ENCODE results near the gene CDPF1. TPM values are rescaled to one million over a fixed set of nuclear protein-coding genes. Genes with fewer than 3 reads are reported as not detected.

The CDPF1 gene
- total and polyA plus RNA-seq, 2 experiments from 2014 or later, result 10.1 to 14.5 TPM

DNA sequence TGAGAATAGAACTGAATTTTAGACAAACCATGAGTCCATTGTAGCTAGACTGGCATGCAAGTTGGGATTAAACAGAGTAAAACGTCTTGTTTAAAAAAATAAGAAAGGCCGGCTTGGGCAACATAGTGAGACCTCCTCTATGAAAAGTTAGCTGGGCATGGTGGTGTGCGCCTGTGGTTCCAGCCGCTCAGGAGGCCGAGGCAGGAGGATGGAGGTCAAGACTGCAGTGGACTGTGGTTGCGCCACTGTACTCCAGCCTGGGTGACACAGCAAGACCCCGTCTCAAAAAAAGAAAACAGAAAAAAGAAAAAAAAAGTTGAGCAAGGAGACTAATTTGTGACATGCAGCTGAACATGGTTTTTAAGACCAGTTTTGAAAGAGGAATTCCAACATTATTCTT is 23.5 kb downstream of the CDPF1 start:
- peaks cover 12% of the 10 kb centered on the region for H3K27me3 Mint-ChIP-seq (ENCODE audit: insufficient read depth, low read depth, poor library complexity)
- Histone ChIP-seq H3K36me3 (ENCODE audit: insufficient read depth) (no peaks in the 10 kb centered on the region), H3K79me2 (replicated peaks; ENCODE audit: insufficient read depth) (no peaks in the 10 kb centered on the region), H3K4me3 (no peak overlapping the region), H2AFZ (no peak overlapping the region), H3K4me1 (ENCODE audit: insufficient read depth) (no peaks in the 10 kb centered on the region), H3K9me2 (ENCODE audit: insufficient read depth) (no peaks in the 10 kb centered on the region), H3K4me2 (no peak overlapping the region), H3F3A (replicated peaks; ENCODE audit: low read depth) (peaks cover 10% of the 10 kb centered on the region; the same call in 1 of the 2 replicates), H3K27me3 (ENCODE audit: insufficient read depth) (no peaks in the 10 kb centered on the region), H3K27ac (ENCODE audit: low read depth) (no peak overlapping the region), H4K20me1 (replicated peaks; ENCODE audit: insufficient read depth) (no peaks in the 10 kb centered on the region)
- no peaks in the 10 kb centered on the region for H3K36me3 Mint-ChIP-seq (ENCODE audit: low read depth)
- DNase-seq (ENCODE audit: low spot score), result no peak
- no peak overlapping the region for H3K27ac Mint-ChIP-seq
- H3K4me1 Mint-ChIP-seq, result peaks cover 10% of the 10 kb centered on the region
- TF ChIP-seq, protein P1, sequence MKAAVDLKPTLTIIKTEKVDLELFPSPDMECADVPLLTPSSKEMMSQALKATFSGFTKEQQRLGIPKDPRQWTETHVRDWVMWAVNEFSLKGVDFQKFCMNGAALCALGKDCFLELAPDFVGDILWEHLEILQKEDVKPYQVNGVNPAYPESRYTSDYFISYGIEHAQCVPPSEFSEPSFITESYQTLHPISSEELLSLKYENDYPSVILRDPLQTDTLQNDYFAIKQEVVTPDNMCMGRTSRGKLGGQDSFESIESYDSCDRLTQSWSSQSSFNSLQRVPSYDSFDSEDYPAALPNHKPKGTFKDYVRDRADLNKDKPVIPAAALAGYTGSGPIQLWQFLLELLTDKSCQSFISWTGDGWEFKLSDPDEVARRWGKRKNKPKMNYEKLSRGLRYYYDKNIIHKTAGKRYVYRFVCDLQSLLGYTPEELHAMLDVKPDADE (IDR thresholded peaks at IDR 0.05), result no peak
- H3K9me3 Mint-ChIP-seq, result no peaks in the 10 kb centered on the region; the same call in 2 of the 3 replicates
- ATAC-seq, result no peak
- no peak overlapping the region for H3K4me3 Mint-ChIP-seq

DNA sequence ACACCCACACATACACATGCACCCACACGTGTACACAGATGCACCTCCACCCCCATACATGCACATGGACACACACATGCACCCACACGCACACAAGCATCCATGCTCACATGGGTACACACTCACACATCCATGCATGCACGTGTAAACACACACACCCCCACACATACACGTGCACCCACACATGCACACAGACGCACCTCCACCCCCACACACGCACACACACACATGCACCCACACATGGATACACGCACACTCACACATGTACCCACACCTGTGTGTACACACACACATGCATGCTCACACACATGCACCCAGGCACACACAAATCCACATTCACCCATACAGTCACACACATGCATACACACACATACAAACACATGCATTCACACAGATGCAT is 24.5 kb downstream of the CDPF1 start:
- ATAC-seq (no peak), DNase-seq (ENCODE audit: low spot score) (no peak)
- Histone ChIP-seq H3F3A (replicated peaks; ENCODE audit: low read depth) (peaks cover 10% of the 10 kb centered on the region; the same call in 1 of the 2 replicates), H4K20me1 (replicated peaks; ENCODE audit: insufficient read depth) (no peaks in the 10 kb centered on the region), H3K4me1 (ENCODE audit: insufficient read depth) (no peaks in the 10 kb centered on the region), H3K27ac (ENCODE audit: low read depth) (no peak overlapping the region), H3K4me3 (no peak overlapping the region), H3K27me3 (ENCODE audit: insufficient read depth) (no peaks in the 10 kb centered on the region), H3K4me2 (no peak overlapping the region), H3K9me2 (ENCODE audit: insufficient read depth) (no peaks in the 10 kb centered on the region), H2AFZ (no peak overlapping the region), H3K36me3 (ENCODE audit: insufficient read depth) (no peaks in the 10 kb centered on the region), H3K79me2 (replicated peaks; ENCODE audit: insufficient read depth) (no peaks in the 10 kb centered on the region)
- Mint-ChIP-seq H3K36me3 (ENCODE audit: low read depth) (no peaks in the 10 kb centered on the region), H3K27me3 (ENCODE audit: insufficient read depth, low read depth, poor library complexity) (peaks cover 10% of the 10 kb centered on the region), H3K4me3 (no peak overlapping the region), H3K9me3 (no peaks in the 10 kb centered on the region; the same call in 2 of the 3 replicates), H3K27ac (no peak overlapping the region), H3K4me1 (peaks cover 10% of the 10 kb centered on the region)
- TF ChIP-seq ZNF331 (CRISPR knock-in tag; IDR thresholded peaks at IDR 0.05; ENCODE audit: low read depth), result no peak
- TF ChIP-seq JUNB (IDR thresholded peaks at IDR 0.05; ENCODE audit: unreplicated experiment), result no peak
- no peak for TF ChIP-seq ZNF114 (CRISPR knock-in tag; IDR thresholded peaks at IDR 0.05)
- TF ChIP-seq STAT1 (IDR thresholded peaks at IDR 0.05; ENCODE audit: unreplicated experiment), result no peak
- no peak for TF ChIP-seq EZH2phosphoT487 (IDR thresholded peaks at IDR 0.05; ENCODE audit: unreplicated experiment)
- TF ChIP-seq, protein P1 (IDR thresholded peaks at IDR 0.05), result no peak

DNA sequence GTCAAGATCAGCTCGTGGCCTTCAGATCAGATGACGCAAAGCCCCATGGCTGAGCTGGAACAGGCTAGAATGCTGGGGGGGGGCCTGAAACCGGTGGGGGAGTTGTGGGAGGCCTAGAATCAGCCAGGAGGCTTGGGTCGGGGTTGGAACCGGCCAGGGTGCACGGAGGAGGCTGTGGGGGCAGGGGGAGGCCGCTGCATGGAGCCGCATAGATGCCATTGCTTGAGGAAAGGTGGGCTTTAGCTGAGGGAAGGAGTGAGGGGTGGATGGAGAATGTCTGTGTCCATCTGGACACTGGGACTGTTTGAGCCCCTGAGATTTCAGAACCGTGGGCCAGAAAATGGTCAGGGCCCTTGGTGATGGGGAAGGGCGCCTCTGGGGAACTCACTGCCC is 25.2 kb downstream of the CDPF1 start:
- Histone ChIP-seq H4K20me1 (replicated peaks; ENCODE audit: insufficient read depth) (no peaks in the 10 kb centered on the region), H3K36me3 (ENCODE audit: insufficient read depth) (no peaks in the 10 kb centered on the region), H3K9me2 (ENCODE audit: insufficient read depth) (no peaks in the 10 kb centered on the region), H3K27ac (ENCODE audit: low read depth) (no peak overlapping the region), H3K4me2 (no peak overlapping the region), H3K79me2 (replicated peaks; ENCODE audit: insufficient read depth) (no peaks in the 10 kb centered on the region), H3K4me1 (ENCODE audit: insufficient read depth) (no peaks in the 10 kb centered on the region), H3K4me3 (no peak overlapping the region), H3F3A (replicated peaks; ENCODE audit: low read depth) (peaks cover 10% of the 10 kb centered on the region; the same call in 1 of the 2 replicates), H3K27me3 (ENCODE audit: insufficient read depth) (no peaks in the 10 kb centered on the region), H2AFZ (no peak overlapping the region)
- H3K36me3 Mint-ChIP-seq (ENCODE audit: low read depth), result no peaks in the 10 kb centered on the region
- H3K4me3 Mint-ChIP-seq, result no peak overlapping the region
- peaks cover 10% of the 10 kb centered on the region for H3K4me1 Mint-ChIP-seq
- peak overlapping the region; percentile 42; the same call in 1 of the 2 replicates for H3K27ac Mint-ChIP-seq
- no peaks in the 10 kb centered on the region; the same call in 2 of the 3 replicates for H3K9me3 Mint-ChIP-seq
- no peak; the same call in 2 of the 3 replicates for ATAC-seq
- H3K27me3 Mint-ChIP-seq (ENCODE audit: insufficient read depth, low read depth, poor library complexity), result peaks cover 10% of the 10 kb centered on the region
- DNase-seq (ENCODE audit: low spot score), result no peak
- TF ChIP-seq, protein P2, sequence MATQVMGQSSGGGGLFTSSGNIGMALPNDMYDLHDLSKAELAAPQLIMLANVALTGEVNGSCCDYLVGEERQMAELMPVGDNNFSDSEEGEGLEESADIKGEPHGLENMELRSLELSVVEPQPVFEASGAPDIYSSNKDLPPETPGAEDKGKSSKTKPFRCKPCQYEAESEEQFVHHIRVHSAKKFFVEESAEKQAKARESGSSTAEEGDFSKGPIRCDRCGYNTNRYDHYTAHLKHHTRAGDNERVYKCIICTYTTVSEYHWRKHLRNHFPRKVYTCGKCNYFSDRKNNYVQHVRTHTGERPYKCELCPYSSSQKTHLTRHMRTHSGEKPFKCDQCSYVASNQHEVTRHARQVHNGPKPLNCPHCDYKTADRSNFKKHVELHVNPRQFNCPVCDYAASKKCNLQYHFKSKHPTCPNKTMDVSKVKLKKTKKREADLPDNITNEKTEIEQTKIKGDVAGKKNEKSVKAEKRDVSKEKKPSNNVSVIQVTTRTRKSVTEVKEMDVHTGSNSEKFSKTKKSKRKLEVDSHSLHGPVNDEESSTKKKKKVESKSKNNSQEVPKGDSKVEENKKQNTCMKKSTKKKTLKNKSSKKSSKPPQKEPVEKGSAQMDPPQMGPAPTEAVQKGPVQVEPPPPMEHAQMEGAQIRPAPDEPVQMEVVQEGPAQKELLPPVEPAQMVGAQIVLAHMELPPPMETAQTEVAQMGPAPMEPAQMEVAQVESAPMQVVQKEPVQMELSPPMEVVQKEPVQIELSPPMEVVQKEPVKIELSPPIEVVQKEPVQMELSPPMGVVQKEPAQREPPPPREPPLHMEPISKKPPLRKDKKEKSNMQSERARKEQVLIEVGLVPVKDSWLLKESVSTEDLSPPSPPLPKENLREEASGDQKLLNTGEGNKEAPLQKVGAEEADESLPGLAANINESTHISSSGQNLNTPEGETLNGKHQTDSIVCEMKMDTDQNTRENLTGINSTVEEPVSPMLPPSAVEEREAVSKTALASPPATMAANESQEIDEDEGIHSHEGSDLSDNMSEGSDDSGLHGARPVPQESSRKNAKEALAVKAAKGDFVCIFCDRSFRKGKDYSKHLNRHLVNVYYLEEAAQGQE (IDR thresholded peaks at IDR 0.05; ENCODE audit: unreplicated experiment), result no peak
- no peak for TF ChIP-seq EZH2 (IDR thresholded peaks at IDR 0.05; ENCODE audit: low read depth, unreplicated experiment)
- no peak for TF ChIP-seq STAT1 (IDR thresholded peaks at IDR 0.05; ENCODE audit: unreplicated experiment)
- no peak for TF ChIP-seq CREB1 (CRISPR knock-in tag; IDR thresholded peaks at IDR 0.05; ENCODE audit: low read depth)

All from GM23338 (cell line).